Endothelial cell of umbilical vein (primary cell): ENCODE measurements around the gene BMPR2. TPM values are rescaled to one million over a fixed set of nuclear protein-coding genes. Genes with fewer than 3 reads are reported as not detected.
A peak's percentile ranks its signal among the peaks of the same experiment; 100 is the strongest.

Source experiments
- BruUV-seq: library from RNA; stranded (reverse); fragments of 400-500 nt; replicated peaks from 2 replicates; lab custom pipeline; 2021; lab: Mats Ljungman, UMichigan
- CTCF ChIA-PET: fragments of 300-600, 350-600 bp; sonication (Branson Sonifier 250); formaldehyde crosslinking; loops from one replicate; lab custom pipeline; 2021; ENCODE audit warnings: antibody characterized with exemption, inconsistent platforms; lab: Charles Lee
- POLR2A ChIA-PET: fragments of 300-600, 350-600 bp; sonication (Branson Sonifier 250); formaldehyde crosslinking; loops from one replicate; lab custom pipeline; 2021; ENCODE audit warnings: antibody characterized with exemption, inconsistent platforms; lab: Charles Lee
- DNase-seq: peaks from one replicate; pipeline ENCODE4 v3.0.0-alpha.2; 2011; ENCODE audit warnings: low read depth, low spot score
- FAIRE-seq: peaks from 2 replicates; lab custom pipeline; 2011; peaks lifted over from hg19 to GRCh38; lab: Jason Lieb, UNC
- H2AFZ ChIP-seq: 2 replicates; pipeline ENCODE4 v1.6.0; 2012; ENCODE audit warnings: low read depth, low read length, control low read depth, inconsistent platforms
- H3K27ac ChIP-seq: 2 replicates; pipeline ENCODE4 v1.5.1; 2011; ENCODE audit warnings: low read depth, mild to moderate bottlenecking, control low read depth, low read length, moderate library complexity; ENCODE audit not compliant: insufficient read depth
- H3K27me3 ChIP-seq, 2 experiments: 2 replicates each; pipeline versions ENCODE4 v1.6.0 to v1.6.1; 2011; ENCODE audit warnings: low read length in 2 of 2, mixed read lengths in 1 of 2; ENCODE audit not compliant: control insufficient read depth in 2 of 2, insufficient read depth in 2 of 2
- H3K36me3 ChIP-seq, 2 experiments: 2 replicates in 1 of 2; 3 replicates in 1 of 2; pipeline ENCODE4 v1.5.1; 2011; ENCODE audit warnings: low read length in 2 of 2, mild to moderate bottlenecking in 1 of 2, moderate library complexity in 1 of 2; ENCODE audit not compliant: control insufficient read depth in 2 of 2, insufficient read depth in 2 of 2; ENCODE audit errors: extremely low read depth in 1 of 2
- H3K4me1 ChIP-seq: 3 replicates; pipeline ENCODE4 v1.5.1; 2011; ENCODE audit warnings: mild to moderate bottlenecking, low read length; ENCODE audit not compliant: control insufficient read depth, insufficient read depth; ENCODE audit errors: extremely low read depth
- H3K4me2 ChIP-seq: 2 replicates; pipeline ENCODE4 v1.6.1; 2011; ENCODE audit warnings: low read length, control low read depth, mixed read lengths; ENCODE audit not compliant: insufficient read depth
- H3K4me3 ChIP-seq, 3 experiments: fragments of 200-600 bp in 1 of 3; sonication (generic), shearing (Covaris generic) in 1 of 3; replicated peaks in 1 of 3; 2 replicates each; pipeline ENCODE4 v1.5.1; 2011 to 2016; ENCODE audit warnings: control low read depth in 3 of 3, low read length in 3 of 3, mild to moderate bottlenecking in 2 of 3, inconsistent platforms in 1 of 3, low read depth in 1 of 3, moderate library complexity in 1 of 3; ENCODE audit not compliant: insufficient read depth in 1 of 3
- H3K79me2 ChIP-seq: 2 replicates; pipeline ENCODE4 v1.6.0; 2012; ENCODE audit warnings: low read length, inconsistent platforms; ENCODE audit not compliant: control insufficient read depth, insufficient read depth
- H3K9ac ChIP-seq: replicated peaks from 2 replicates; pipeline ENCODE3; 2011; ENCODE audit warnings: low read length, control low read depth; ENCODE audit not compliant: insufficient read depth; ENCODE audit errors: extremely low read depth
- H3K9me1 ChIP-seq: replicated peaks from 3 replicates; pipeline ENCODE4 v1.6.0; 2011; ENCODE audit warnings: mild to moderate bottlenecking, low read length; ENCODE audit not compliant: control insufficient read depth, insufficient read depth; ENCODE audit errors: extremely low read depth
- H3K9me3 ChIP-seq: replicated peaks from 2 replicates; pipeline ENCODE4 v1.5.1; 2012; ENCODE audit warnings: low read length, inconsistent platforms; ENCODE audit not compliant: control insufficient read depth, insufficient read depth
- H4K20me1 ChIP-seq: replicated peaks from 2 replicates; pipeline ENCODE3; 2011; ENCODE audit warnings: mild to moderate bottlenecking, low read length; ENCODE audit not compliant: control insufficient read depth, insufficient read depth; ENCODE audit errors: extremely low read depth
- EZH2 ChIP-seq: IDR thresholded peaks from 2 replicates; pipeline ENCODE4 v1.6.1; 2012; ENCODE audit warnings: borderline replicate concordance, low read depth, mild to moderate bottlenecking, moderate library complexity, low read length, inconsistent platforms; ENCODE audit not compliant: severe bottlenecking
- FOS ChIP-seq: IDR thresholded peaks from 2 replicates; pipeline ENCODE4 v1.6.1; 2011; ENCODE audit warnings: mild to moderate bottlenecking, low read length, moderate library complexity, borderline replicate concordance; ENCODE audit not compliant: insufficient read depth
- GATA2 ChIP-seq: IDR thresholded peaks from 2 replicates; pipeline ENCODE4 v1.7.0; 2011; ENCODE audit warnings: low read depth, mild to moderate bottlenecking, moderate library complexity, mixed read lengths, low read length; ENCODE audit not compliant: insufficient read length, insufficient read depth
- JUN ChIP-seq: IDR thresholded peaks from 2 replicates; pipeline ENCODE4 v1.6.1; 2011; ENCODE audit warnings: borderline replicate concordance, low read depth; ENCODE audit not compliant: insufficient read length, insufficient read depth
- MYC ChIP-seq: IDR thresholded peaks from one replicate; pipeline ENCODE4 v1.6.1; 2011; ENCODE audit warnings: mild to moderate bottlenecking, low read depth, low read length
- POLR2A ChIP-seq: IDR thresholded peaks from 2 replicates; pipeline ENCODE4 v1.6.1; 2012; ENCODE audit warnings: low read depth, mild to moderate bottlenecking, control low read depth, low read length
- POLR2AphosphoS5 ChIP-seq: IDR thresholded peaks from 2 replicates; pipeline ENCODE4 v1.6.1; 2012; ENCODE audit warnings: low read depth, mild to moderate bottlenecking, control low read depth, low read length, moderate library complexity; ENCODE audit not compliant: insufficient read depth
- dilution Hi-C: fragments of 300-500 bp; cut with MboI; formaldehyde crosslinking; loops from one replicate; pipeline ENCODE4 v1.15.0; 2019; ENCODE audit warnings: low sequenced_read_pairs; ENCODE audit not compliant: extremely low pct_ligation_motif_present
- intact Hi-C: fragments of 100-400 bp; cut with micrococcal nuclease; formaldehyde crosslinking; loops from one replicate; pipeline ENCODE4 v1.10.0; 2022
- polyA plus RNA-seq, 4 experiments: library from polyadenylated mRNA; depleted of rRNA in 3 of 4; stranded (reverse) in 3 of 4; unstranded in 1 of 4; fragments of >200 nt; gene quantifications; 2 replicates each; pipeline versions ENCODE4 v1.2.1 to v1.2.3, GENCODE V29; 2011 to 2012; ENCODE audit warnings: missing spikeins in 1 of 4
- total RNA-seq: library from RNA; stranded (reverse); gene quantifications from 2 replicates; pipeline ENCODE4 v1.2.3, GENCODE V29; 2021
- TF ChIP-seq, protein P1 (sequence below), 2 donors: IDR thresholded peaks; 1 replicate in 1 of 2; 2 replicates in 1 of 2; pipeline ENCODE4 v1.5.1; 2011; ENCODE audit warnings: low read length in 2 of 2, mild to moderate bottlenecking in 2 of 2, moderate library complexity in 2 of 2, control low read depth in 1 of 2, inconsistent platforms in 1 of 2, low read depth in 1 of 2; ENCODE audit not compliant: insufficient read depth in 1 of 2; ENCODE audit errors: extremely low read depth in 1 of 2
- TF ChIP-seq, protein P2 (sequence below): IDR thresholded peaks from 2 replicates; pipeline ENCODE4 v1.6.1; 2011; ENCODE audit not compliant: insufficient read depth, insufficient read length

Gene BMPR2
- total and polyA plus RNA-seq, 2 donors (not counting 3 experiments of a cell fraction or from before 2014, with no cell fraction given), result 35.8 to 113 TPM

GRCh38 chr2:202529389-202529788, 153.3 kb downstream of the BMPR2 start:
- ChIA-PET POLR2A (no interaction called here), CTCF (interaction anchor here (0.7 to 1.0 kb wide), 2 partner anchors 250 to 251 kb away, joined by 3 to 4 read pairs; no protein-coding TSS in a partner anchor)
- no peaks in the 10 kb centered on the region for H3K9me3 ChIP-seq
- no peak overlapping the region for H3K27ac ChIP-seq
- H4K20me1 ChIP-seq, result peaks cover 2% of the 10 kb centered on the region
- no peak overlapping the region for H2AFZ ChIP-seq
- DNase-seq, result peak; percentile 58
- peaks cover 2% of the 10 kb centered on the region for H3K9me1 ChIP-seq
- H3K4me1 ChIP-seq, result peaks cover 24% of the 10 kb centered on the region
- dilution Hi-C loops (no loop called here), intact Hi-C loops (no loop called here)
- TF ChIP-seq JUN, result no peak
- TF ChIP-seq, protein P1, sequence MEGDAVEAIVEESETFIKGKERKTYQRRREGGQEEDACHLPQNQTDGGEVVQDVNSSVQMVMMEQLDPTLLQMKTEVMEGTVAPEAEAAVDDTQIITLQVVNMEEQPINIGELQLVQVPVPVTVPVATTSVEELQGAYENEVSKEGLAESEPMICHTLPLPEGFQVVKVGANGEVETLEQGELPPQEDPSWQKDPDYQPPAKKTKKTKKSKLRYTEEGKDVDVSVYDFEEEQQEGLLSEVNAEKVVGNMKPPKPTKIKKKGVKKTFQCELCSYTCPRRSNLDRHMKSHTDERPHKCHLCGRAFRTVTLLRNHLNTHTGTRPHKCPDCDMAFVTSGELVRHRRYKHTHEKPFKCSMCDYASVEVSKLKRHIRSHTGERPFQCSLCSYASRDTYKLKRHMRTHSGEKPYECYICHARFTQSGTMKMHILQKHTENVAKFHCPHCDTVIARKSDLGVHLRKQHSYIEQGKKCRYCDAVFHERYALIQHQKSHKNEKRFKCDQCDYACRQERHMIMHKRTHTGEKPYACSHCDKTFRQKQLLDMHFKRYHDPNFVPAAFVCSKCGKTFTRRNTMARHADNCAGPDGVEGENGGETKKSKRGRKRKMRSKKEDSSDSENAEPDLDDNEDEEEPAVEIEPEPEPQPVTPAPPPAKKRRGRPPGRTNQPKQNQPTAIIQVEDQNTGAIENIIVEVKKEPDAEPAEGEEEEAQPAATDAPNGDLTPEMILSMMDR (IDR thresholded peaks at IDR 0.05; ENCODE audit: extremely low read depth in 1 of 2, insufficient read depth in 1 of 2, low read depth in 1 of 2, low read length in 2 of 2), result no peak
- TF ChIP-seq POLR2AphosphoS5, result no peak
- TF ChIP-seq, protein P2, sequence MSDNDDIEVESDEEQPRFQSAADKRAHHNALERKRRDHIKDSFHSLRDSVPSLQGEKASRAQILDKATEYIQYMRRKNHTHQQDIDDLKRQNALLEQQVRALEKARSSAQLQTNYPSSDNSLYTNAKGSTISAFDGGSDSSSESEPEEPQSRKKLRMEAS, result no peak
- no peak for TF ChIP-seq POLR2A
- TF ChIP-seq FOS, result no peak
- TF ChIP-seq MYC, result no peak
- no peak for TF ChIP-seq GATA2
- no peak for TF ChIP-seq EZH2
- no peak overlapping the region for H3K9ac ChIP-seq
- peak overlapping the region; percentile 75 for H3K4me2 ChIP-seq
- H3K36me3 ChIP-seq, result peaks cover 5 to 10% of the 10 kb centered on the region in 2 experiments
- H3K4me3 ChIP-seq, result no peak overlapping the region
- no TSS peak for BruUV-seq
- H3K79me2 ChIP-seq, result peaks cover 2% of the 10 kb centered on the region
- FAIRE-seq, result peak; percentile 66
- no peaks in the 10 kb centered on the region for H3K27me3 ChIP-seq
